Hepatocyte (in vitro differentiated cells): ENCODE data around the gene LIMK2. TPM values are rescaled to one million over a fixed set of nuclear protein-coding genes. Genes with fewer than 3 reads are reported as not detected.

Experiments used
- DNase-seq: peaks from one replicate; pipeline ENCODE4 v3.0.0-alpha.2; 2016; ENCODE audit warnings: low spot score
- H2AFZ ChIP-seq: fragments of 200-600 bp; sonication (generic); 2 replicates; pipeline ENCODE4 v1.6.0; 2016; ENCODE audit warnings: antibody characterized with exemption, mild to moderate bottlenecking
- H3K27ac ChIP-seq: fragments of 200-600 bp; sonication (generic); 2 replicates; pipeline ENCODE4 v1.5.1; 2016; ENCODE audit warnings: mild to moderate bottlenecking
- H3K27me3 ChIP-seq: fragments of 200-600 bp; sonication (generic); 2 replicates; pipeline ENCODE4 v1.6.1; 2016
- H3K36me3 ChIP-seq: fragments of 200-600 bp; sonication (generic); replicated peaks from 2 replicates; pipeline ENCODE4 v1.5.1; 2016; ENCODE audit warnings: low read depth; ENCODE audit not compliant: insufficient read depth
- H3K4me1 ChIP-seq: fragments of 200-600 bp; sonication (generic); 2 replicates; pipeline ENCODE4 v1.5.1; 2016; ENCODE audit warnings: mild to moderate bottlenecking, moderate library complexity; ENCODE audit not compliant: insufficient read depth
- H3K4me2 ChIP-seq: fragments of 200-600 bp; sonication (generic); 2 replicates; pipeline ENCODE4 v1.6.0; 2016
- H3K4me3 ChIP-seq: fragments of 200-600 bp; sonication (generic); 2 replicates; pipeline ENCODE4 v1.5.1; 2016; ENCODE audit warnings: mild to moderate bottlenecking
- H3K79me2 ChIP-seq: fragments of 200-600 bp; sonication (generic); 2 replicates; pipeline ENCODE4 v1.6.0; 2017; ENCODE audit warnings: mild to moderate bottlenecking
- H3K9me2 ChIP-seq: fragments of 200-600 bp; sonication (generic); replicated peaks from 2 replicates; pipeline ENCODE4 v1.6.0; 2017; ENCODE audit warnings: mild to moderate bottlenecking; ENCODE audit not compliant: insufficient read depth
- H3K9me3 ChIP-seq: fragments of 200-600 bp; sonication (generic); 2 replicates; pipeline ENCODE4 v1.5.1; 2016; ENCODE audit warnings: low read depth, mild to moderate bottlenecking
- H4K20me1 ChIP-seq: fragments of 200-600 bp; sonication (generic); 2 replicates; pipeline ENCODE4 v1.6.0; 2016; ENCODE audit warnings: mild to moderate bottlenecking; ENCODE audit not compliant: insufficient read depth, poor library complexity, severe bottlenecking
- EZH2 ChIP-seq: fragments of 200-600 bp; sonication (generic); IDR thresholded peaks from 2 replicates; pipeline ENCODE4 v1.6.1; 2016; ENCODE audit warnings: antibody characterized with exemption, mild to moderate bottlenecking, borderline replicate concordance
- EZH2phosphoT487 ChIP-seq: fragments of 200-600 bp; sonication (generic); IDR thresholded peaks from one replicate; pipeline ENCODE4 v1.6.1; 2018; ENCODE audit warnings: antibody characterized with exemption, mild to moderate bottlenecking, low read depth, moderate library complexity; ENCODE audit not compliant: unreplicated experiment, severe bottlenecking
- WGBS: methylation state at CpG from one replicate; pipeline ENCODE4 v1.1.6; 2016; ENCODE audit warnings: low lambda C conversion rate; ENCODE audit errors: missing lambda C conversion rate; 5-methylcytosine and 5-hydroxymethylcytosine counted together
- polyA plus RNA-seq: library from polyadenylated mRNA; unstranded; fragments of >200 nt; fragmentation: Nextera tagmentation; extraction: Ambion mirVana; gene quantifications from 2 replicates; pipeline ENCODE4 v1.2.1, GENCODE V29; 2016
- total RNA-seq: library from RNA; depleted of rRNA; stranded (reverse); fragments of >200 nt; gene quantifications from 2 replicates; pipeline ENCODE4 v1.2.3, GENCODE V29; 2014
- TF ChIP-seq, protein P1 (sequence below): fragments of 200-600 bp; sonication (generic); IDR thresholded peaks from 2 replicates; pipeline ENCODE4 v1.5.1; 2016; ENCODE audit warnings: antibody characterized with exemption, mild to moderate bottlenecking; ENCODE audit not compliant: poor library complexity

Gene LIMK2
- total and polyA plus RNA-seq, 2 experiments from 2014 or later, result 45.9 to 49.9 TPM

- H3K4me1 ChIP-seq, result no peaks in the 10 kb centered on the region
- H3K9me3 ChIP-seq, result no peaks in the 10 kb centered on the region
- peaks cover 24% of the 10 kb centered on the region for H4K20me1 ChIP-seq
- no peak overlapping the region for H2AFZ ChIP-seq
- no peak overlapping the region for H3K4me3 ChIP-seq
- WGBS, result 70% methylated on average over 1 of the region's 1 CpG
- peaks cover 82% of the 10 kb centered on the region for H3K79me2 ChIP-seq
- DNase-seq, result no peak
- no peaks in the 10 kb centered on the region for H3K9me2 ChIP-seq
- no peak overlapping the region for H3K4me2 ChIP-seq
- TF ChIP-seq EZH2 (no peak), EZH2phosphoT487 (no peak)
- TF ChIP-seq, protein P1, sequence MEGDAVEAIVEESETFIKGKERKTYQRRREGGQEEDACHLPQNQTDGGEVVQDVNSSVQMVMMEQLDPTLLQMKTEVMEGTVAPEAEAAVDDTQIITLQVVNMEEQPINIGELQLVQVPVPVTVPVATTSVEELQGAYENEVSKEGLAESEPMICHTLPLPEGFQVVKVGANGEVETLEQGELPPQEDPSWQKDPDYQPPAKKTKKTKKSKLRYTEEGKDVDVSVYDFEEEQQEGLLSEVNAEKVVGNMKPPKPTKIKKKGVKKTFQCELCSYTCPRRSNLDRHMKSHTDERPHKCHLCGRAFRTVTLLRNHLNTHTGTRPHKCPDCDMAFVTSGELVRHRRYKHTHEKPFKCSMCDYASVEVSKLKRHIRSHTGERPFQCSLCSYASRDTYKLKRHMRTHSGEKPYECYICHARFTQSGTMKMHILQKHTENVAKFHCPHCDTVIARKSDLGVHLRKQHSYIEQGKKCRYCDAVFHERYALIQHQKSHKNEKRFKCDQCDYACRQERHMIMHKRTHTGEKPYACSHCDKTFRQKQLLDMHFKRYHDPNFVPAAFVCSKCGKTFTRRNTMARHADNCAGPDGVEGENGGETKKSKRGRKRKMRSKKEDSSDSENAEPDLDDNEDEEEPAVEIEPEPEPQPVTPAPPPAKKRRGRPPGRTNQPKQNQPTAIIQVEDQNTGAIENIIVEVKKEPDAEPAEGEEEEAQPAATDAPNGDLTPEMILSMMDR, result no peak
- no peaks in the 10 kb centered on the region for H3K27me3 ChIP-seq
- no peak overlapping the region for H3K27ac ChIP-seq
- H3K36me3 ChIP-seq, result no peaks in the 10 kb centered on the region
Measured at GRCh38 chr22:31179345-31179744, 32.8 kb upstream of the LIMK2 start.

DNA sequence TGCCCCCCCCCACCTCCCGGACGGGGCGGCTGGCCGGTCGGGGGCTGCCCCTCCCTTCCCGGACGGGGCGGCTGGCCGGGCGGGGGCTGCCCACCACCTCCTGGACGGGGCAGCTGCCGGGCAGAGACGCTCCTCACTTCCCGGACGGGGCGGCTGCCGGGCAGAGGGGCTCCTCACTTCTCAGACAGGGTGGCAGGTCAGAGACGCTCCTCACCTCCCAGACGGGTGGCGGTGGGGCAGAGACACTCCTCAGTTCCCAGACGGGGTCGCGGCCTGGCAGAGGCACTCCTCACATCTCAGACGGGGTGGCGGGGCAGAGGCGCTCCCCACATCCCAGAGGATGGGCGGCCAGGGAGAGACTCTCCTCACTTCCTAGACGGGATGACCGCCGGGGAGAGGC is 28.1 kb upstream of the LIMK2 start:
- TF ChIP-seq EZH2phosphoT487 (no peak), EZH2 (no peak)
- TF ChIP-seq, protein P1, result no peak
- H2AFZ ChIP-seq, result no peak overlapping the region
- H3K9me3 ChIP-seq, result no peaks in the 10 kb centered on the region
- H3K9me2 ChIP-seq, result no peaks in the 10 kb centered on the region
- no peak overlapping the region for H3K4me3 ChIP-seq
- H3K36me3 ChIP-seq, result no peaks in the 10 kb centered on the region
- 93% methylated on average over 15 of the region's 30 CpGs for WGBS
- no peaks in the 10 kb centered on the region for H3K4me1 ChIP-seq
- H3K27ac ChIP-seq, result no peak overlapping the region
- H3K79me2 ChIP-seq, result peaks cover 71% of the 10 kb centered on the region
- H4K20me1 ChIP-seq, result no peaks in the 10 kb centered on the region
- no peaks in the 10 kb centered on the region for H3K27me3 ChIP-seq
- H3K4me2 ChIP-seq, result no peak overlapping the region
- no peak for DNase-seq

GRCh38 chr22:31185056-31185455 is 27.0 kb upstream of the LIMK2 start:
- peaks cover 63% of the 10 kb centered on the region for H3K79me2 ChIP-seq
- WGBS, result 94% methylated on average over 5 of the region's 5 CpGs
- H2AFZ ChIP-seq, result no peak overlapping the region

More at GRCh38 chr22:31185056-31185455, 27.0 kb upstream of the LIMK2 start:
- no peak overlapping the region for H3K27ac ChIP-seq
- no peak overlapping the region for H3K4me3 ChIP-seq
- no peaks in the 10 kb centered on the region for H3K27me3 ChIP-seq
- no peaks in the 10 kb centered on the region for H3K9me2 ChIP-seq
- no peaks in the 10 kb centered on the region for H3K9me3 ChIP-seq
- H3K36me3 ChIP-seq, result no peaks in the 10 kb centered on the region
- no peak for TF ChIP-seq EZH2
- TF ChIP-seq EZH2phosphoT487, result no peak
- TF ChIP-seq, protein P1, result no peak
- H3K4me1 ChIP-seq, result no peaks in the 10 kb centered on the region
- H4K20me1 ChIP-seq, result no peaks in the 10 kb centered on the region
- DNase-seq, result no peak
- H3K4me2 ChIP-seq, result no peak overlapping the region
